GM15510 (cell line): ENCODE results near the gene MXD1.

Experiments used
- POLR2A ChIP-seq: IDR thresholded peaks from 3 replicates; pipeline ENCODE4 v1.6.1; 2011; ENCODE audit warnings: borderline replicate concordance; ENCODE audit not compliant: insufficient read length; ENCODE audit errors: extremely low read depth

Gene MXD1

GRCh38 chr2:69926849-69927515 lies 12.1 kb downstream of the MXD1 start:
- no peak for TF ChIP-seq POLR2A

DNA sequence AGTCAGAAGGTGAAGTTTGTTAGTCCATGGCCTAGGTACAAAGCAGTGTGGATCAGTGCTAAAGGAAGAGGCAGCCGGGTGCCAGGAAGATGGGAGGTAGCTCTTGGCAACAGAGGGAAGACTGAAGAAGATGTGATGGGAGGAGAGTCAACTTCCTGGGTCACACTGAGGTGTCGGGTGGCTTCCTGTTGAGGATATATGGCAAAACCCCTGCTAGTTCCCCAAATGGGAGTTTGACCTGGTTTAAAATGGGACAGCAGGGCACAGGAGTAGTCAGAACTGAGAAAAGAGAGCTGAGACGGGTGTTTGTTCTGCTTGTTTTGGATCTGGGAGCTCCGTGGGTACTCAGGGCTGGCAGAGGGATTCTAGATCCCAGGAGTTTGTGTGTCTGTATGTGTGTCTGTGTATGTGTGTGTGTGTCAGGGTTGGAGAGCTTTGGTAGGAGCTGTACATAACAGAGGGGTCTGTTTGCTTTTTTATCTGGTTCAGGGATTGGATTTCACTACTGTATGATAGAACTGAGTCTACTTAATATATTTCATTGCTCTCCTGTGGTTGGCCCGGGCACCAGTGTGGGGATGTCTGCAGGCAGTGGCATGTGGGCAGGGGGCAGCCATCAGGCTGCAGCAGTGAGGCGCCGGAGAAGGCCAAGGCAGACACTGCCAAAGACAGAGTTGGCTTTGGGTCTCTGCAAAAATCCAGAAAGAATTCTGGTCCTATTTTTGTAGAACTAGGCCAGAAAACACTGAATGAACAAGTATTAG lies 17.1 kb downstream of the MXD1 start:
- TF ChIP-seq POLR2A, result no peak

DNA sequence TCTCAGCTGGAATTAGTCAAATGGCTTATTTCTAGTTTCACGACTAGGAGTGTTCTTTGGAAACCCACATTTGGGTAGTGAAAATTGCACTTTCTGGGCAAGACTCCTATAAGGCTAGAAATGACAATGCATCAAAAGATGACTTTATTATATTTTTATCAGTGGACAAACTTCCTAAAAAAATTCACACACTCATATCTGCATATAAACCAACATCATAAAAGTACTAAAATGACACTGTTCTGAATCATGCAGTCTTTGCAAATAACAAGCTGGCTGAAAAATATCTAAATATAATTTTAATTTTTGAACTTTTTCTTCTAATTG lies 17.6 kb downstream of the MXD1 start:
- no peak for TF ChIP-seq POLR2A

DNA sequence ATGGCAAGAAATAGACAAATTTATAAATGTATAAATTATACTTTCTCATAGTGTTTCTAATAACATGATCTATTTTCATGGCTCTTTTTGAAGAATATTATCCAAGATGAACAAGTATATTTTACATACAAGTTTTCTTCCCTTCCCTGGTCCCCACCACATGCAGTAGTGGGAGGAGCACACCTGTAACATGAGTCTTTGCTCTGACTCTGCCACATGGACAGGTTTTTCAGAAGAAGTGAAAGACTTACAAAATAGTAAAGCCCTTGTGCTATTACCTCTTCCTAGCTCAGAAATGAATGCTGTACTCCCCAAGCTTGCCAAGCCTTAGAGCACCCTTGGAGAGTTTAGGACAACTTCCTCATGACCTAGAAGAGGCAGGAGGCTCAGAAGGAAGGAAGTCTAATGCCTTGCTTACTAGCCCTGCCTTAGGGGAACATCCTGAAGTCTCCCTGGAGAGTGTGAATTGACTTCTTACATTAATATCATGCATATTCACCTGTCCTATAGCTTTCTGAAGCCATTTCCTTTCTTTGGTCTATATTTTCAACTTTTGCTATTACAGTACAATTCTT lies 18.4 kb downstream of the MXD1 start:
- TF ChIP-seq POLR2A, result no peak

- TF ChIP-seq POLR2A, result no peak
Measured at GRCh38 chr2:69933839-69934613, 19.1 kb downstream of the MXD1 start.

DNA sequence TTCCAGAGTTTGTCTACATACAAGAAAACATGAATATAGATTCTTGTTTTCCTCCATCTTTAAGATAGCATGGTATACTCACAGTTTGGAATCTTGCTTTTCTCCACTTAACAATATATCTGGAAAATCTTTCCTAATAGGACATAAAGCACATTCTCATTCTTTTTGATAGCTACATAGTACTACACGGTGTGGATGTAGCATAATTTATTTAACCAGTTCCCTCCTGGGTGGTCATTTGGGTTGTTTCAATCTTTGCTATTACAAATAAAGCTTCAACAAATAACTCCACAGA lies 19.7 kb downstream of the MXD1 start:
- no peak for TF ChIP-seq POLR2A

DNA sequence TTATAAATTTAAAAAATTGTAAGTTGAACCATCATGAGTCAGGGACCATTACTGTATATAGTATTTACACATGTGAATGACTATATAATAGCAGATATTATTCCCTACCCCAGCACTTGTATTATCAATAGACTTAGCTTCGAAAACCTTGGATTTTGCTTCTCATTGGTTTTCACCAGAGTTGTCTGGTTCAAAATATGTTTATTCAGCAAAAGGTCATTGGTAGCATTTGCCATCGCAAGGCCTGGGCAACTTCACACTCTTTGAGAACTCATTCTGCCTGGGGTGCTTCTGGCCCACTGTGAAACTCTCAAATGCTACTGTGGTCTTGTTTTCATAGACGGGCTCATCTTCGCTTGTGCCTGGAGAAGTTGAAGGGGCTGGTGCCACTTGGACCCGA lies 20.1 kb downstream of the MXD1 start:
- no peak for TF ChIP-seq POLR2A

DNA sequence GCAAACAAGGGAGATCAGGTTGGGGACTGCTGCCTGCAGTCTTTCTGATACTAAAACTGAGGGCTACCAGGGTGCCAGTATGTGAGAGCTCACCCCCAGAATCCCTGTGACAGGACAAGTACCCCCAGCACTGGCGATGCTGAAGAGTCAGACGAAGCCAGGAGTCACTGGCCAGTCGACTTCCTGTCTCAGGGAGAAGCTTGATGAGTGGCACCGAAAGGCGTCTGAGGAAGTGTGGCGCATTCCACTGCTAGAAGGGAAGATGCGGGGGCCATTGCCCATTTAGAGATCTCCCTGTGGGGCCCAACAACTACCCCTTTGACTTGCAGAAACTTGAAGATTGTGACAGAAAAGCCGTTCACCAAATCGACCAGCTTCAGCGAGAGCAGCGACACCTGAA lies 22.0 kb downstream of the MXD1 start:
- TF ChIP-seq POLR2A, result no peak

DNA sequence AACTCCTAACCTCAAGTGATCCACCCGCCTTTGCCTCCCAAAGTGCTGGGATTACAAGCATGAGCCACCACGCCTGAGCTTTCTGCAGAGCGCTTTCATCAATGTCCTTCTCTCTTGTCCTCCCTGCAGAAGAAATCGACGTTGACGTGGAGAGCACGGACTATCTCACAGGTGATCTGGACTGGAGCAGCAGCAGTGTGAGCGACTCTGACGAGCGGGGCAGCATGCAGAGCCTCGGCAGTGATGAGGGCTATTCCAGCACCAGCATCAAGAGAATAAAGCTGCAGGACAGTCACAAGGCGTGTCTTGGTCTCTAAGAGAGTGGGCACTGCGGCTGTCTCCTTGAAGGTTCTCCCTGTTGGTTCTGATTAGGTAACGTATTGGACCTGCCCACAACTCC lies 23.1 kb downstream of the MXD1 start:
- no peak for TF ChIP-seq POLR2A

DNA sequence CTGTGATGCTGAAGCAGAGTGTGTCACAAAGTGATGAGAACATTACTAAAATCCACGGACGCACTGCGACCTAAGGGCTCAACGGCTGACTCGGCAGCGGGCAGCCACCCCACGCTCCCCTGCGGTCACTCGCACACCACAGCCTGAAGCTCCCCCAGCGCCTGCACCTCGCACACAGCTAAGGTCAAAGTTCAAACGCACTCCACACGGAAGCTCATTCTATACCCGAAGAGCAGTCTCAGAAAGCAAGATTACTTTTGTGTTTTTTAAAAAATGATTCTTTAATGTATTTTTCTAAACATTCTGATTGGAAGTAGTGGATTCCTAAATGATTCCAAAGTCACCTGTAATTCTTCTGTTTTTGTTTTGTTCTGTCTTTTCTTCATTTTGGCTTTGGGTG lies 24.8 kb downstream of the MXD1 start:
- TF ChIP-seq POLR2A, result no peak

DNA sequence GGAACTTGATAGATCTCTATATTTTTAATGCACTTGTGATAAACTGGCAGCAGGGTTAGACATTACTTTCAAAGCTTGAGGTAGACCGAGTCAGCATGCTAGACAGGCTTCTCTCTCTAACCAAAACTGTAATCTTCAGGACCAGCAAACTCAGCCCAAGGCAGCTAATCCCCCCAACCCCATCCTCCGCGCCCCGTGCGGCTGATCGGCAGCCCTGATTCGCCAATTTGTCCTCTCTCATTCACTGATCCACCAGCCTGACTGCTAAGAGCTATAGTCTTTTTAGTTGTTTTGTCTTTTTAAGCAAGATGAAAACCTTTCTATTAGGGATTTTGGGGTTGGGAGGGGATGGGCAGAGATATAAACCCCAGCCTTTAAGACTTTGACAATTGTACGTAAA lies 25.8 kb downstream of the MXD1 start:
- no peak for TF ChIP-seq POLR2A

GRCh38 chr2:69943000-69943842 lies 28.3 kb downstream of the MXD1 start:
- TF ChIP-seq POLR2A, result no peak

DNA sequence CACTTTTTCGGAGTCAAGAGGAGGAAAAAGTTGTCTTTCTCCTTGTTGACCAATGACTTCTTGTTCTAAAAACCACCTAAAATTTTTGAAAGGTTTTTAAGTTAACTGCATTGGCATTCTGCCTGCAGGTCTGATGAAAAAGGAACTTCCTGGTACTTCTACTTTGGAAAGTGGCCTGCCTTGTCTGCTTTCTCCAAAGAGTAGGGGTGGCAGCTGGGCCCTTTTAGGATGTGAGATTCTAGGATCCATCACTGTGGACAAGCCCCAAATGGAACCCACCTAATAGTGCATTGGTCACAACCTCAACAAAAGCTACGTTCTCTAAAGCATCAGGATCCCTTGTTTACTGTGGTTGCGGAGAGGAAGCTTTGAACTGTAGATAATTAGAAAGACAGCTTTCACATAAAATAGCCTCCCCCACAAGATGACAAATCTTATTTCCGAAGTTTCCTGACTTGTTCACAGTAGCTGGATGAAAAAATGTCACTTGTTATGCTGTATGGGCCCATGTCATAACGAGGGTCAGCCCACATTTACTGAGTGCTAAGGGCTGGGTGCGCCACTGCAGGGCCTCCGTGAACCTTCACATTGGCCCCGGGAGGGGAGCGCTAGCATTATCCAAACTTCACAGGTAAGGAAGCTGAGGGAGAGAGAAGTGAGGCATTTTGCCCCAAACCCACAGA lies 29.1 kb downstream of the MXD1 start:
- TF ChIP-seq POLR2A, result no peak

GRCh38 chr2:69944756-69945155 lies 29.8 kb downstream of the MXD1 start:
- no peak for TF ChIP-seq POLR2A
